ENCODE data around the gene TRMT11. TPM values are rescaled to one million over a fixed set of nuclear protein-coding genes. Genes with fewer than 3 reads are reported as not detected.

TRMT11 gene
- total RNA-seq, 1 donor = 26.8 TPM

DNA sequence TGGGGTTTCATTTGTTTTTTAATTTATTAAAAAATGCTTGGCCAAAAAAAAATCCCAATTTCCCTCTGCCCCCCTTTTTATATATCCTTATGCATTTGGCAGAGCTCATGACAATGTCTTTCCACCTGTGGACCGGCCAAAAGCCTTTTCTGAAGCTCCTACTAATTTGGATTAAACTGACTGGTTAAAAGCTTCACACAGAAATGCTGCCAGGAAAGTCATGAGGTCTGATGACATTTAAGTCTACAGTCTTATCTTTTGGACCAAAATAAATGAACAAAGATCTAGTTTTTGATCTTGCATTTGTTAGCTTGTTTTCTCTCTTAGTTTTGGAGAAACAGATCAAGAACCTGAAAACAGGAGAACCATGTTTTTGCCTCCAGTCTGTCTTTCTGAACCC lies 66.1 kb downstream of the TRMT11 start:
- H3K79me2 ChIP-seq (ENCODE audit: insufficient read depth, low read length) = no peaks in the 10 kb centered on the region
- TF ChIP-seq, protein P1, sequence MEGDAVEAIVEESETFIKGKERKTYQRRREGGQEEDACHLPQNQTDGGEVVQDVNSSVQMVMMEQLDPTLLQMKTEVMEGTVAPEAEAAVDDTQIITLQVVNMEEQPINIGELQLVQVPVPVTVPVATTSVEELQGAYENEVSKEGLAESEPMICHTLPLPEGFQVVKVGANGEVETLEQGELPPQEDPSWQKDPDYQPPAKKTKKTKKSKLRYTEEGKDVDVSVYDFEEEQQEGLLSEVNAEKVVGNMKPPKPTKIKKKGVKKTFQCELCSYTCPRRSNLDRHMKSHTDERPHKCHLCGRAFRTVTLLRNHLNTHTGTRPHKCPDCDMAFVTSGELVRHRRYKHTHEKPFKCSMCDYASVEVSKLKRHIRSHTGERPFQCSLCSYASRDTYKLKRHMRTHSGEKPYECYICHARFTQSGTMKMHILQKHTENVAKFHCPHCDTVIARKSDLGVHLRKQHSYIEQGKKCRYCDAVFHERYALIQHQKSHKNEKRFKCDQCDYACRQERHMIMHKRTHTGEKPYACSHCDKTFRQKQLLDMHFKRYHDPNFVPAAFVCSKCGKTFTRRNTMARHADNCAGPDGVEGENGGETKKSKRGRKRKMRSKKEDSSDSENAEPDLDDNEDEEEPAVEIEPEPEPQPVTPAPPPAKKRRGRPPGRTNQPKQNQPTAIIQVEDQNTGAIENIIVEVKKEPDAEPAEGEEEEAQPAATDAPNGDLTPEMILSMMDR (IDR thresholded peaks at IDR 0.05; ENCODE audit: extremely low read depth, low read depth, low read length) = no peak
- H3K4me3 ChIP-seq (ENCODE audit: insufficient read depth, low read length) = no peak overlapping the region
- no peak for DNase-seq (ENCODE audit: insufficient read length, low spot score, missing footprints)
- H4K20me1 ChIP-seq (ENCODE audit: insufficient read depth, low read length) = no peaks in the 10 kb centered on the region
- no peak overlapping the region for H2AFZ ChIP-seq (ENCODE audit: low read length)
- no peaks in the 10 kb centered on the region for H3K27me3 ChIP-seq (ENCODE audit: insufficient read depth, low read length)
- no peaks in the 10 kb centered on the region for H3K9me3 ChIP-seq (ENCODE audit: low read depth, low read length)
- H3K36me3 ChIP-seq (ENCODE audit: insufficient read depth, low read length) = peaks cover 3% of the 10 kb centered on the region
- H3K27ac ChIP-seq (ENCODE audit: low read depth, low read length) = no peak overlapping the region
- no peaks in the 10 kb centered on the region for H3K4me1 ChIP-seq (ENCODE audit: insufficient read depth, low read length)
- H3K4me2 ChIP-seq (ENCODE audit: insufficient read depth, low read length) = no peak overlapping the region

DNA sequence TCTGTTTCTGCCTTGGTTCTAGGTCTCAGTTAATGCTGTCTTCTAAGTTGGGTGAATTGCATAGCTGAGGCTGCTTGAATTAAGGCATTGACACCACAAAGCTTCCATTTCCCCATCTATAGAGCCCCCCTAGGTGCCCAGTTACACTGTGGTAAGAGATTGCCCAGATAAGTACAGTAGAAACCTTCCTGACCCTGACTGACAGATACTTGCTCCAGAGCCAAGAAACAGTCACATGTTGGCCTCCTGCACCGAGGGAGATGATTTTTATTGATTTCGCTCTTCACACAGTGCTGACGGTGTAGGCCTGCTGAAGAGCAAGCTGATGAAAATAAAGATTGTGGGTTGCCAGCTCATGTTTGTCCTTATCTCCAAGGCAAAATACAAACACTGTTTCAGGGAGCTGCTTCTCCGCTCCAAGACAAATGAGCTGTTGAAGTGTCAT lies 67.9 kb downstream of the TRMT11 start:
- Histone ChIP-seq H3K36me3 (ENCODE audit: insufficient read depth, low read length) (no peaks in the 10 kb centered on the region), H4K20me1 (ENCODE audit: insufficient read depth, low read length) (no peaks in the 10 kb centered on the region), H2AFZ (ENCODE audit: low read length) (no peak overlapping the region), H3K4me3 (ENCODE audit: insufficient read depth, low read length) (no peak overlapping the region), H3K4me2 (ENCODE audit: insufficient read depth, low read length) (no peak overlapping the region), H3K79me2 (ENCODE audit: insufficient read depth, low read length) (no peaks in the 10 kb centered on the region), H3K4me1 (ENCODE audit: insufficient read depth, low read length) (no peaks in the 10 kb centered on the region), H3K27me3 (ENCODE audit: insufficient read depth, low read length) (no peaks in the 10 kb centered on the region), H3K27ac (ENCODE audit: low read depth, low read length) (no peak overlapping the region), H3K9me3 (ENCODE audit: low read depth, low read length) (no peaks in the 10 kb centered on the region)
- TF ChIP-seq, protein P1 (IDR thresholded peaks at IDR 0.05; ENCODE audit: extremely low read depth, low read depth, low read length) = no peak
- DNase-seq (ENCODE audit: insufficient read length, low spot score, missing footprints) = no peak

DNA sequence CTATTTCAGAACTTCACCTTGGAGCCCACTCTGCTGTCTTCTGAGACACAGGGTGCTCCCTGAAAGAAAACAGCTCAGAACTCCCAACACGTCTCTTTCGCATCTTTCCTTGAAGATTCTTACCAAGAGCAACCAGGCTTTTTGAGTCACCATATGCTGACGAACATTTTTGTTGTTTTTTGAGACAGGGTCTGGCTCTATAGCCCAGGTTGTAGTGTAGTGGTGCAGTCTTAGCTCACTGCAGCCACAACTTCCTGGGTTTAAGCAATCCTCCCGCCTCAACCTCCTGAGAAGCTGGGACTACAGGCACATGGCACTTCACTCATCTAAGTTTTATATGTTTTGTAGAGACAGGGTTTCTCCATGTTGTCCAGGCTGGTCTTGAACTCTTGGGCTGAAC lies 68.5 kb downstream of the TRMT11 start:
- no peaks in the 10 kb centered on the region for H3K79me2 ChIP-seq (ENCODE audit: insufficient read depth, low read length)
- no peak overlapping the region for H3K4me3 ChIP-seq (ENCODE audit: insufficient read depth, low read length)
- H4K20me1 ChIP-seq (ENCODE audit: insufficient read depth, low read length) = no peaks in the 10 kb centered on the region
- H3K36me3 ChIP-seq (ENCODE audit: insufficient read depth, low read length) = no peaks in the 10 kb centered on the region
- no peak overlapping the region for H3K27ac ChIP-seq (ENCODE audit: low read depth, low read length)
- DNase-seq (ENCODE audit: insufficient read length, low spot score, missing footprints) = no peak
- H3K9me3 ChIP-seq (ENCODE audit: low read depth, low read length) = no peaks in the 10 kb centered on the region
- TF ChIP-seq, protein P1 (IDR thresholded peaks at IDR 0.05; ENCODE audit: extremely low read depth, low read depth, low read length) = no peak
- no peak overlapping the region for H2AFZ ChIP-seq (ENCODE audit: low read length)
- no peaks in the 10 kb centered on the region for H3K27me3 ChIP-seq (ENCODE audit: insufficient read depth, low read length)
- no peak overlapping the region for H3K4me2 ChIP-seq (ENCODE audit: insufficient read depth, low read length)
- H3K4me1 ChIP-seq (ENCODE audit: insufficient read depth, low read length) = no peaks in the 10 kb centered on the region

DNA sequence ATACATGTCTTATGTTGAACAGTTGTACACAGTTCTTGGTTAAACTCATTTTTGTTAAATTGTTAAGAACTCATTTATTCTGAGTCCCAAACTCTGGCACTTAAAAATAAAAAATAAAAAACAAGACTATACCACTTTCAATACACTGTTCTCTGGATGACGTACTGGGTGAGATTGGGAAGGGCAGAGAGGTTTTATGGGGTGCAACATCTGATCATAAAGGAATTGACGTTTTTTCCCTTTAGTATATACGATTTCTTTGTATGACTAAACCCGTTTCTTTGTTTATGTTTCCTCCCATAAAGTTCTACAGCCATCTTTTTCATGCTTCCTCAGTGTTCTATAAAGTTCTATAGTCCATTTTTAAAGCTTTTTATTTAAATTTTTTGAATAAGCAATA lies 69.1 kb downstream of the TRMT11 start:
- H4K20me1 ChIP-seq (ENCODE audit: insufficient read depth, low read length) = no peaks in the 10 kb centered on the region

More for the DNA sequence above, 69.1 kb downstream of the TRMT11 start:
- no peak overlapping the region for H2AFZ ChIP-seq (ENCODE audit: low read length)
- H3K79me2 ChIP-seq (ENCODE audit: insufficient read depth, low read length) = no peaks in the 10 kb centered on the region
- H3K9me3 ChIP-seq (ENCODE audit: low read depth, low read length) = no peaks in the 10 kb centered on the region
- no peak for DNase-seq (ENCODE audit: insufficient read length, low spot score, missing footprints)
- H3K4me1 ChIP-seq (ENCODE audit: insufficient read depth, low read length) = no peaks in the 10 kb centered on the region
- no peak overlapping the region for H3K4me2 ChIP-seq (ENCODE audit: insufficient read depth, low read length)
- no peak overlapping the region for H3K27ac ChIP-seq (ENCODE audit: low read depth, low read length)
- TF ChIP-seq, protein P1 (IDR thresholded peaks at IDR 0.05; ENCODE audit: extremely low read depth, low read depth, low read length) = no peak
- H3K4me3 ChIP-seq (ENCODE audit: insufficient read depth, low read length) = no peak overlapping the region
- H3K27me3 ChIP-seq (ENCODE audit: insufficient read depth, low read length) = no peaks in the 10 kb centered on the region
- no peaks in the 10 kb centered on the region for H3K36me3 ChIP-seq (ENCODE audit: insufficient read depth, low read length)

All from osteoblast (primary cell).